Measurements from ENCODE around the gene PIGZ. TPM values are rescaled to one million over a fixed set of nuclear protein-coding genes. Genes with fewer than 3 reads are reported as not detected.
A peak's percentile ranks its signal among the peaks of the same experiment; 100 is the strongest.

PIGZ gene
- total RNA-seq, 6 donors from 2014 or later, result 3.4 to 16.8 (median 7.3) TPM

DNA sequence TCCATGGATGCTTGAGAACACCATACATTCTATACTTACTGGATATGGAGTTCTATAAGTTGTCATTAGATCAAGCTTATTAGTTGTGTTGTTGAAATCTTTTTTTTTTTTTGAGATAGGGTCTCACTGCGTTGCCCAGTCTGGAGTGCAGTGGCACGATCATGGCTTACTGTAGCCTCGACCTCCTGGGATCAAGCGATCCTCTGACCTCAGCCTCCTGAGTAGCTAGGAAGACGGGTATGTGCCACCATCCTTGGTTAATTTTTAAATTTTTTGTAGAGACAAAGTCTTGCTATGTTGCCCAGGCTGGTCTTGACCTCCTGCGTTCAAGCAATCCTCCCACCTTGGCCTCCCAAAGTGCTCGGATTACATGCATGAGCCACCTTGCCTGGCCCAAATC is 13.8 kb downstream of the PIGZ start:
- H3K4me3 ChIP-seq, result no peak overlapping the region
- peaks cover 0 to 7% (median 0%) of the 10 kb centered on the region in 4 donors for H3K36me3 ChIP-seq
- no peaks in the 10 kb centered on the region for H3K27me3 ChIP-seq
- ATAC-seq (ENCODE audit: low FRiP score in 2 of 2) (no peak), DNase-seq (no peak)
- TF ChIP-seq POLR2A (IDR thresholded peaks at IDR 0.05), result no peak
- TF ChIP-seq EP300 (IDR thresholded peaks at IDR 0.05), result no peak
- no peak for TF ChIP-seq POLR2AphosphoS5 (IDR thresholded peaks at IDR 0.05)
- TF ChIP-seq, protein P1, sequence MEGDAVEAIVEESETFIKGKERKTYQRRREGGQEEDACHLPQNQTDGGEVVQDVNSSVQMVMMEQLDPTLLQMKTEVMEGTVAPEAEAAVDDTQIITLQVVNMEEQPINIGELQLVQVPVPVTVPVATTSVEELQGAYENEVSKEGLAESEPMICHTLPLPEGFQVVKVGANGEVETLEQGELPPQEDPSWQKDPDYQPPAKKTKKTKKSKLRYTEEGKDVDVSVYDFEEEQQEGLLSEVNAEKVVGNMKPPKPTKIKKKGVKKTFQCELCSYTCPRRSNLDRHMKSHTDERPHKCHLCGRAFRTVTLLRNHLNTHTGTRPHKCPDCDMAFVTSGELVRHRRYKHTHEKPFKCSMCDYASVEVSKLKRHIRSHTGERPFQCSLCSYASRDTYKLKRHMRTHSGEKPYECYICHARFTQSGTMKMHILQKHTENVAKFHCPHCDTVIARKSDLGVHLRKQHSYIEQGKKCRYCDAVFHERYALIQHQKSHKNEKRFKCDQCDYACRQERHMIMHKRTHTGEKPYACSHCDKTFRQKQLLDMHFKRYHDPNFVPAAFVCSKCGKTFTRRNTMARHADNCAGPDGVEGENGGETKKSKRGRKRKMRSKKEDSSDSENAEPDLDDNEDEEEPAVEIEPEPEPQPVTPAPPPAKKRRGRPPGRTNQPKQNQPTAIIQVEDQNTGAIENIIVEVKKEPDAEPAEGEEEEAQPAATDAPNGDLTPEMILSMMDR (IDR thresholded peaks at IDR 0.05), result no peak
- 81 to 87% methylated on average over 7 of the region's 7 CpGs for WGBS, 2 donors
- H3K9me3 ChIP-seq, result no peaks in the 10 kb centered on the region
- no peaks in the 10 kb centered on the region for H3K4me1 ChIP-seq
- H3K27ac ChIP-seq, result no peak overlapping the region

DNA sequence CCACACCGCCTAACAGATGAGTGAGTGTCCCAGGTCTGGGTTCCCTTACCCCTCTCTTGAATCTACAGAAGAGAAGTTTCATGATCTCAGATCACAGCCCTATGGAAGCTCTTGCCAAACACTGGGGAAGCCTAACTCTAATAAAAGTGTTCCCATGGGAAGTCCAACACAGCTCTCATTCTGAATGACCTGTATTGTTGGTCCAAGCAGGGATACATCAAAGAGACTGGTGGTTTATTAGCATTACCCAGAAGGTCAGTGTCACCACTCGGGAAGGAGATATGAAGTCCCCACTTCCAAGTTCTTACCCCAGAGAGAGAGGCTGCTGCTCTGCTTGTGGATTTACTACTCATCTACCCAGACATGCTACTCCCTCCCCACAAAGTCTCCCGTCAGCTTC is 17.3 kb downstream of the PIGZ start:
- TF ChIP-seq, protein P1 (IDR thresholded peaks at IDR 0.05), result no peak
- TF ChIP-seq POLR2AphosphoS5 (IDR thresholded peaks at IDR 0.05) (no peak), POLR2A (IDR thresholded peaks at IDR 0.05) (no peak), EP300 (IDR thresholded peaks at IDR 0.05) (no peak)
- no peaks in the 10 kb centered on the region for H3K4me1 ChIP-seq
- no peak overlapping the region for H3K27ac ChIP-seq
- H3K36me3 ChIP-seq, result peaks cover 0 to 12% (median 0%) of the 10 kb centered on the region in 4 donors
- no peak for ATAC-seq (ENCODE audit: low FRiP score in 2 of 2)
- DNase-seq, result no peak
- H3K4me3 ChIP-seq, result no peak overlapping the region
- no peaks in the 10 kb centered on the region for H3K27me3 ChIP-seq
- H3K9me3 ChIP-seq, result no peaks in the 10 kb centered on the region
- 89 to 98% methylated on average over 2 to 3 of the region's 3 CpGs for WGBS, 2 donors

DNA sequence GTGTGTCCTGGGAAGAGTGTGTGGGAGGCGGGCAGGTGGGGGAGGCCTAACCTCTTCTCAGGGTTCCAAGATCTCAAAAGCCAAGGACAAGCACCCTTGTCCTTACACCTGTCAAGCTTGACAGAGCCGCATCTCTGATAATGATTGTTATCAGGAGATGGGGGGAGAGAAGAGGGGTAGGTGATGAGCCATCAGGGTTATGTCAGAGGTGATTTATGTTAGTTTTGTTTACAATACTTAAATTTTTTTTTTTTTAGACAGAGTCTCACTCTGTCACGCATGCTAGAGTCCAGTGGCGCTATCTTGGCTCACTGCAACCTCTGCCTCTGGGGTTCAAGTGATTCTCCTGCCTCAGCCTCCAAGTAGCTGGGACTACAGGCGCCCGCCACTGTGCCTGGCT is 18.9 kb downstream of the PIGZ start:
- ATAC-seq (ENCODE audit: low FRiP score in 2 of 2), result no peak
- H3K9me3 ChIP-seq, result no peaks in the 10 kb centered on the region
- H3K4me3 ChIP-seq, result no peak overlapping the region
- TF ChIP-seq POLR2AphosphoS5 (IDR thresholded peaks at IDR 0.05), result no peak
- no peak for TF ChIP-seq POLR2A (IDR thresholded peaks at IDR 0.05)
- TF ChIP-seq EP300 (IDR thresholded peaks at IDR 0.05), result no peak
- TF ChIP-seq, protein P1 (IDR thresholded peaks at IDR 0.05), result no peak
- no peaks in the 10 kb centered on the region for H3K27me3 ChIP-seq
- peaks cover 0 to 12% (median under 1%) of the 10 kb centered on the region in 4 donors for H3K36me3 ChIP-seq
- H3K4me1 ChIP-seq, result no peaks in the 10 kb centered on the region
- WGBS, 2 donors, result 98% methylated on average over 6 of the region's 6 CpGs
- DNase-seq, result no peak
- peak overlapping the region in 1 of 4 donors; percentile 34 for H3K27ac ChIP-seq

DNA sequence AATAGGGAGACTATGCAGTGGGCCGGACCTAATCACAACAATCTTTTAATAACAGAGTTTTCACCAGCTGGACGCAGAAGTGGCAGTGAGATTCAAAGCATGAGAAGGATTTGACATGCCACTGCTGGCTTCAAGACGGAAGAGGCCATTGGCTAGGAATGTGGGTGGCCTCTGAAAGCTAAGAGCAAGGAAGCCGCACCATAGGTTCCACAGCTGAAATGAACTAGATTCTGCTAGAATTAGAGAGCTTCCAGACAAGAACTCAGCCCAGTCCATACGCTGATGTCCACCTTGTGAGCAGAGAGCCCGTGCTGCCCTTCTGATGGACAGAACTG is 19.4 kb downstream of the PIGZ start:
- ATAC-seq (ENCODE audit: low FRiP score in 2 of 2), result no peak
- WGBS, 2 donors, result 81% methylated on average over 6 of the region's 6 CpGs
- TF ChIP-seq POLR2AphosphoS5 (IDR thresholded peaks at IDR 0.05), result no peak
- TF ChIP-seq, protein P1 (IDR thresholded peaks at IDR 0.05), result no peak
- TF ChIP-seq EP300 (IDR thresholded peaks at IDR 0.05), result no peak
- TF ChIP-seq POLR2A (IDR thresholded peaks at IDR 0.05), result no peak
- H3K4me1 ChIP-seq, result peaks cover 0 to 2% (median 1%) of the 10 kb centered on the region in 4 donors
- DNase-seq, result no peak
- H3K4me3 ChIP-seq, result no peak overlapping the region
- peak overlapping the region in 1 of 4 donors; percentile 34 for H3K27ac ChIP-seq
- no peaks in the 10 kb centered on the region for H3K27me3 ChIP-seq
- H3K36me3 ChIP-seq, result peaks cover 0 to 12% (median 2%) of the 10 kb centered on the region in 4 donors
- no peaks in the 10 kb centered on the region for H3K9me3 ChIP-seq
